Body of pancreas (tissue), 4 donors: ENCODE results near the gene OR2L13.
"Not testable (repeated sequence)": the region's sequence is repeated elsewhere in the genome, so short reads cannot be mapped to it uniquely, and the experiment has no call there.

Experiments
- POLR2A ChIP-seq, 3 donors: fragments of 450-650 bp; IDR thresholded peaks; one replicate each; pipeline ENCODE4 v1.6.1; 2016; ENCODE audit warnings: antibody characterized with exemption in 3 of 3, mild to moderate bottlenecking in 2 of 3
- TF ChIP-seq, protein P1 (sequence below), 7 experiments: fragments of 450-650 bp in 4 of 7; fragments of 200-600 bp in 3 of 7; sonication (generic) in 3 of 7; IDR thresholded peaks; one replicate each; pipeline ENCODE4 v1.5.1; 2016 to 2019; ENCODE audit warnings: antibody characterized with exemption in 7 of 7

DNA sequence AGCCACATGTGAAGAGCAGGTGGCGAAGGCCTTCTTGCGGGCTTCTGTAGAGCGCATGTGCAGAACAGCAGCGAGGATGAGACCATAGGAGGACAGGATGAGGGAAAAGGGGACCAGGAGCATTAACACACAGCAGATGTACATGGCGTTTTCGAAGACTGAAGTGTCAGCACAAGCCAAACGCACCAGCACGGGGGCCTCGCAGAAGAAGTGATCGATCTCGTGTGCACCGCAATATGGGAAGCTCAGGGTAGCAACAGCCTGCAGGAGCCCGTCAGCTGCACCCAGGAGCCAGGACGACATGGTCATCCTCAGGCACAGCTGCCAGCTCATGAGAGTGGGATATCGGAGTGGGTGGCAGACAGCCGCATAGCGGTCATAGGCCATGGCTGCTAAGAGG lies 11.1 kb upstream of the OR2L13 start:
- TF ChIP-seq, protein P1, sequence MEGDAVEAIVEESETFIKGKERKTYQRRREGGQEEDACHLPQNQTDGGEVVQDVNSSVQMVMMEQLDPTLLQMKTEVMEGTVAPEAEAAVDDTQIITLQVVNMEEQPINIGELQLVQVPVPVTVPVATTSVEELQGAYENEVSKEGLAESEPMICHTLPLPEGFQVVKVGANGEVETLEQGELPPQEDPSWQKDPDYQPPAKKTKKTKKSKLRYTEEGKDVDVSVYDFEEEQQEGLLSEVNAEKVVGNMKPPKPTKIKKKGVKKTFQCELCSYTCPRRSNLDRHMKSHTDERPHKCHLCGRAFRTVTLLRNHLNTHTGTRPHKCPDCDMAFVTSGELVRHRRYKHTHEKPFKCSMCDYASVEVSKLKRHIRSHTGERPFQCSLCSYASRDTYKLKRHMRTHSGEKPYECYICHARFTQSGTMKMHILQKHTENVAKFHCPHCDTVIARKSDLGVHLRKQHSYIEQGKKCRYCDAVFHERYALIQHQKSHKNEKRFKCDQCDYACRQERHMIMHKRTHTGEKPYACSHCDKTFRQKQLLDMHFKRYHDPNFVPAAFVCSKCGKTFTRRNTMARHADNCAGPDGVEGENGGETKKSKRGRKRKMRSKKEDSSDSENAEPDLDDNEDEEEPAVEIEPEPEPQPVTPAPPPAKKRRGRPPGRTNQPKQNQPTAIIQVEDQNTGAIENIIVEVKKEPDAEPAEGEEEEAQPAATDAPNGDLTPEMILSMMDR (IDR thresholded peaks at IDR 0.05) = not testable (repeated sequence)
- TF ChIP-seq POLR2A (IDR thresholded peaks at IDR 0.05) = not testable (repeated sequence)
